GM18511 (cell line): ENCODE measurements around the gene VEGFC.

Experiments
- ATAC-seq: cut with Tn5 transposase; IDR thresholded peaks from one replicate; pipeline ENCODE4 v1.9.1; 2021; ENCODE audit warnings: mild to moderate bottlenecking, moderate library complexity; ENCODE audit not compliant: unreplicated experiment

Gene VEGFC

DNA sequence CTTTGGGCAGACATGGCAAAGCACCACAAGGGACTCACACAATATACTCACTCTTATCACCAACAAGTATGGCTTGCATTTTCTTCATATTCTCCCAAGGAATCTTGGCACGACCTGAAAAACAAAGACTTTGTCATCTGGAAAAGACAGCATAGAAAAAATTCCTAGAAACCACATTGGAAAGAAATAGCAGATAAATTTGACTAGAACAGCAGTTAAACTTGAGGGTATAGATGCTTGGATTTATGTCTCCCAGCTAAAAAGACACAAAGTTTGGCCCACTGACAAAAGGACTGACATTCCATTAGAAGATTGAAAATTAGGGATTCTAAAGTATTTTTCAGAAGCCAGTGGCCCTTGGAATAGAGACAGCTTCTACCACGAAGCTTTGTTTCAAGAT, 6.9 kb upstream of the VEGFC start:
- no peak for ATAC-seq

DNA sequence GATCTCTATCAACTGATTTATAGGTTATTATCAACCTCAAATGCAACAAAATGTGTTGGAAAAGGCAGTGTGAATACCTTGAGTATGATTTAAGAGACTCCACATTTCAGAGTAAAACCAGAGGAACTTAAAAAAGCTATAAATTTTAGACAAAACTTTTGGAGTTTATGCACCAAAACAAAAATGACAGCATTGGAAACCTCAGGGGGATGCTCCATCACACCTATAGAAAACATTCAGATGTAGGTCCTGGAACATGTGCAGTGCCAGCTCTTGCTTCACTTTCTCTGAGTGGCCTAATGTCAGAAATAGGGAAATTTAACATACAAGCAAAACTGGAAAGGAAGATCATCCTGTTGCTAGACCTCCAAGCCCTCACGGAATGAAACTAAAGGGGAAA, 5.8 kb upstream of the VEGFC start:
- ATAC-seq = no peak

DNA sequence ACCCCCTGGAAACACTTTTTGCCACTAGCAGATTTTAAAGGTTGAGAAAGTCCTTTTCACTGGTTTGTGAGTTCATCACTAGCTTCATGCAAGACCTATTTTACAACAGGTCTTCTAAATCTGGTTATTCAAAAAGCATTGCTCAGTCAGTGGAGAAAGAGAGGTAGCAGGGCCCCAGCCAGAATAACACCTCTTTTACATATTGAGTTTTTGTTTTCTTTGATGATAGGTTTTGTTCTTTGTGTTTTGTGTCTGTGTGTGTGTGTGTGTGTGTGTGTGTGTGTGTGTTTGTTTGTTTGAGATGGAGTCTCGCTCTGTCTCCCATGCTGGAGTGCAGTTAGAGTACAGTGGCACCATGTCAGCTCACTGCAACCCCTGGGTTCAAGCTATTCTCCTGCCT, 2.7 kb upstream of the VEGFC start:
- no peak for ATAC-seq

DNA sequence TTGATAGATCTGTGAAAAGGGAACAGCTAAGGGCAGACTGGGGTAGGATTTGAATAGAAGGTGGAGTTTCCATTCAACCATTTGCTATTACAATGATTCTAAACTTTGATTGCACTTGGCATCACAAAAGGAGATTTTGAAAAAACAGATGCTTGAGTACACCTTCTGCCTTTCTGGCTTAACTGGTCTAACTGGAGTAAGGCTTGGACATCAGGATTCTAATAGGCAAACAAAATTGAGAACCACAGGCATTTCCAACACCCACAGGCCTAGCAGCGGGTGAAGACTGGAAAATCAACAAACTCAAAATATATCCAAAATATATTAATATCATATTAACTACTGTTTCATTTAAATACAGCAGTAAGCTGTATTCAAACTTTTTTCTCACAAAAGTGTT, 1.9 kb upstream of the VEGFC start:
- ATAC-seq = no peak

DNA sequence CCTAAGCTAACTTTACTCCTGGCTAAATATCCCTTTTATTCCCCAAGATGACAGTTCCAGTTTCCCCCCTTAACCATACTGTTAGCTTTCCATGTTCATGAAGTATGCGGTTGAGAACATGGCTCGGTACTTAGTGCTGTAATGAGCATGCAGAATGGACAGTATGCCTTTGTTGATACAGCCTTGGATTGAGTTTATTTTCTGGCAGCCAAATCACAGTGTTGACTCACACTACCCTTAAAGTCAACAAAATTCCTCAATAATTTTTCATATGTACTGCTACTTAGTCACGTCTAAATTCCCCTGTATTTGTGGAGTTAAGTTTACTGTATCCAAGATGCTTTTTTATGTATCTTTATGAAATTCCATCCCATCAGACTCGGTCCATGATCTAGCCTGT, 1.4 kb upstream of the VEGFC start:
- ATAC-seq = no peak

DNA sequence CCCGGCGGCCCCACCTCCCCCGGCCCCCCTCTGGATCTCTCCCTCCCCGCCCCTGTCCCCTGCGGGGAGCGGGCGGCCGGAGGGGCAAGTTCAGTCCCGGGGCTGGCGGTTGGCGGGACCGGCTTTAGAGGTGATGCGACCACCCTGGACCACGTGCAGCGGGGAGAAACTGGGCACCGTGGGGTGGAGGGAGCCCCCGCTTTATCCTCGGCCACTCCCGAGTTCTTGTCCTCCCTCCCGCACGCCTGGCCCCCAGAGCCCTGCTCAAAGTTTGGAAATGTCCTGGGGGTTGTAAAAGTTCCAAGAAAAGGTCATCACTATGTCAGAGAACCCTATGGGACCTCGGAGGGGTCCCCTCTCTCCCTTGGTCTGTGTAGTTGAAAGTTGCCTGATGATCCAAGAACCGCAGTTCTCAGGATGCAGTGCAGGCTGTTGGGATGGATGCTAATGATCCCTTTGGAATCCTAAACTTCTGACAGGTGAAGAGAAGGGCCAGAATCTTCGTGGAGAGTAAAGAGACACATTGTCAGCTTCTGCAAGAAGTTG, 411 bp upstream of the VEGFC start:
- no peak for ATAC-seq

DNA sequence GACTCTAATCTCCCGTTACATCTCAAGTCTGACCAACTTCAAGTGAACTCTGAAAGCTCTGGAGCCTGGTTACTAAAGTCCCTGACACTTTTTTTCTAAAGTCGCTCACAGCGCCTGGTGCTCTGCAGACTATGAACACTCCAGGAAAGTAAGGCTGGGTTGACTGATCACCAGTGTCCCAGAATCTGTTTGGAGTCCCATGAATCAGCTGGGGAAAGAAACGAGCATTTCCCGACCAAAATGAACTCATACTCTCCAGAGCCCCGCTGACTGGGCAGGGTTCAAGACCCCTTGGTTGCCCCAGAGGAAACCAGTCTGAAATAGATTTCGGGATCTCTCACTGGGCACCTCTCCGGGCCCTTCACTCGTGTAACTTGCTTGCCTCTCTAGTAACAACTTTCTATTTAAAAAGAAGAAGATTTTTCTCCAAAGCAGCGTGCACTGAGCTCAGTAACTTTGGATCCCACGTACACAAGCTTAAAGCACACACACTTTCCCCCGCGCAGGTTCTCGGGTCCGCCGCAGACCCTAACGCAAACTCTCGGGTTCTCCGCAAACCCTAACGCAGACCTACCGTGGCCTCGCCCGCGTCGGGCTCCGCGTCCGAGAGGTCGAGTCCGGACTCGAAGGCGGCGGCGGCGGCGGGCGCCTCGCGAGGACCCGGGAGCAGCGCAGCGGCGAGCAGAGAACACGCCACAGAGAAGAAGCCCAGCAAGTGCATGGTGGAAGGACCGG, 964 bp downstream of the VEGFC start:
- peak; percentile 36 for ATAC-seq

DNA sequence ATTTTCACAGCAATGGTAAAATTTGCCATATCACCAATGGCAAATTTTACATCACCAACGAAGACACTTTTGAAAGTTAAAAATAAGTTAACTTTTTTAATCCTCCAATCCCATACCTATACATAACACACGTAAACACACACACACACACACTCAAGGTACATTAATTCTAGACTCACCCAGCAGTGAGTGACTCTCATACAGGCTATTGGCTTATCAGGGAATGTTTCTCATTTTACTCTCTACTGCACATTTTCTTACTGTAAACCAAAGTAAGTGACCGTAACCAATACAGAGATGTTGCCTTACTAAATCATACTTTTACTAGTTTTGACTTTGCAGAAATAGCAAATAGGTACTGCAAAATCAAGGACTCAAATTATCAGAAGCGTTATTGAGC, 2.3 kb downstream of the VEGFC start:
- no peak for ATAC-seq

DNA sequence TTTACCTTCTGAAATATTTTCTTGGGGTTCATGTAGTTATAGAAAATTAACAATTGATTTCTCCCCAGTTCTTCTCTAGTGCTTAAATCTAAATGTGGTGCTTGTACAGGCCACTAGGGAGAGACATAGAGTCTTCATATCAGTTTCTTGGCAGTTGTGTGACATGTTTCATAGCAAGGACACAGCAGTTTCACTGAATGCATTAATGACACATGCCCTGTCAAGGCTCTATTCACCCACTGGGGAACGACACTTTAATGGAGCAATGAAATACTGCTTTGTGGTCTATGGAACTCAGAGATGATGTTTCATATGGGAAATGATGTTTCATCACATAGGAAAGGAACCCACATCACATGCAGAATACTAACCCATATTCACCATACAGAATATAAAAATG, 2.8 kb downstream of the VEGFC start:
- peak; percentile 56 for ATAC-seq

DNA sequence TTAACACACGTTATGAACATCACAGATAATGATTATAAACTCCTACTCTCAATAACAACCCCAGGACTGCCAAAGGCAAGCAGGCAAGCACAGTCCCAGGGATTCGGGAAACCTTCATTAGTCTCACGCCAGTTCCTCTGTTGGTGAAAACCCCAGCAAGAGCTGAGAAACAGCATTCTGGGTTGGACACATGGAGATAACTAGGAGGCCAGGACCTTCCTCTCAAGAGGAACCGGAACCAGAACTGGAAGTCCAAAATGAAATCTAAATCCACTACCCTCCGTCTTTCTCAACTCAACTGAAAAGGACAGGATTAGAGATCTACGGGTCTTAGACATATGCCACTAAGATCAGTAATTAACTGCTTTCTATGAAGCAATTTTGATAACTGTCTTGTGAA, 3.8 kb downstream of the VEGFC start:
- no peak for ATAC-seq

DNA sequence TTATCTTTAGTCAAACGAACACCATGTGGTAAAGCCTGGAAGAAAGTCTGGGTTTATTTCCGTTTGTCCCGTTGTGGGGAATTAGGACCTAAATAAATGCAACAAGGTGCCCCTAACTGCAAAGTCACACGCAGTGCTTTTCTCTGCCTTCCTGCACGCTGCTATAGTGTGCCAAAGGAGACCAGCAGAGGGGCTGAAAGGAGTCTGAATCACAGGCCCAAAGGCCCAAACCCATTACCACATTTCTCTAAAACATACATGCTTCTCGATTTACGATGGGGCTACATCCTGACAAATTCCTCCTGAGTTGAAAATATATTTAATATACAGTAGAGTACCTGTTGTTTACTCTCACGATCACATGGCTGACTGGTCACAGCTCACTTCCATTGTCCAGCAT, 4.5 kb downstream of the VEGFC start:
- ATAC-seq = no peak

DNA sequence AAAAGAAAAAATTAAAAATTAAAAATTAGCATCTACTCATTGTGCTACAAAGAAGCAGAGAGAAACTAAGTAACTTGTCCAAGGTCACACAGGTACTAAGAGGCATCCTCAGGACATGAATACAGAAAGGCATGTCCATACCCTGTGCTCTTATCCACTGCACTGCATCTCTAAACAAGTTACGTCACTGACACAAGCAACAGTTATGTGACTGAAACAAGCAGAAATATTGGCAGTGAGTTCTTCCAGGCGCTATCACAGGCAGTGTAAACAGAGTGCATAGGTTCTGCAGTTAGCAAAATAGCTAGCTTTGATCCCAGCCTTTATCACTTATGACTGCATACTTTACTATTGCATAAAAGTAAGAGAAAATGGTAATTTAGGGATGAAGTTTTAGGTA, 7.9 kb downstream of the VEGFC start:
- no peak for ATAC-seq

DNA sequence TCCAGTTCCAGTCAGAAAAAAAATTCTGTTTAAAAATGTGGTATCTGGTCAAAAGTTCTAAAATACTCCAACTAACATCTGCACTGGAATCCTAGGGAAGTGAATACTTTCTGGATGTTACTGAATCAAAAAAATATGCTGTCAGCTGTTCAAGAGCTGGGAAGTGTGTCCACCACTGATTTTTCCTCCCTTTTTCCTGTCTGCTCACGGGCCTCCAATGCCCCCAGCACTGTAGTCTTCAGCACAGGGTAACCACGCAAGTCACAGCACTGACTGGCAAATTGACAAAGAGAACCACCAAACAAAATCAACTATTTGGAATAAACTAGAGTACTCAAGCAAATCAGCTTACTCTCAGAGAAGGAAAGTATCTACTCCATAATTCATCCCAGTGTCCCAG, 9.9 kb downstream of the VEGFC start:
- no peak for ATAC-seq

DNA sequence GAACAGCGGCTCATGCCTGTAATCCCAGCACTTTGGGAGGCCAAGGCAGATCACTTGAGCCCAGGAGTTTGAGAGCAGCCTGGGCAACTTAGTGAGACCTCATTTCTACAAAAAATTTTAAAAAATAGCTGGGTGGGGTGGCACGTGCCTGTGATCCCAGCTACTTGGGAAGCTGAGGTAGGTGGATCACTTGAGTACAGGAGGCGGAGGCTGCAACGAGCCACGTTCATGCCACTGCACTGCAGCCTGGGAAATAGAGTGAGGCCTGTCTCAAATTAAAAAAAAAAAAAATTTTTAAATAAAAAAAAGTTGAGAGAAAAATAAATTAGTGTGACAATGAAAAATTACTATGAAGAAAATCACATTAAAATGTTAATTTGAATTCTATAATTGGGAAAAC, 10.5 kb downstream of the VEGFC start:
- ATAC-seq = no peak

DNA sequence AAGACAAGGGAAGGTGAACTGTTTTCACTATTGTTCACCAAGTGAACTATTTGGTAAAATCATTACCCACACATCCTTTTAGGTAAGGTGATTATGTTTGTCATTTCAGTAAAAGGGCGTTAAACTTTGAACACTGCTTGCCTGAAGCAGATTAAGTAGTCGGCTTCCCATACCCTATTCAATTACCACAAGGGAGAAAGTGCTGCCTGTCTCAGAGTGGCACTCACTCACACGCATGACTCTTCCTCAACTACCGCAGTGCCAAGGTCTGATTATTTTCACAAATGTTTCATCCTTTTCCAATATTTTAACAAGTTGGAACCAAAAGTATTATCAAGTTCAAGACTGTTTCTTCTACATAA, 11.0 kb downstream of the VEGFC start:
- no peak for ATAC-seq

DNA sequence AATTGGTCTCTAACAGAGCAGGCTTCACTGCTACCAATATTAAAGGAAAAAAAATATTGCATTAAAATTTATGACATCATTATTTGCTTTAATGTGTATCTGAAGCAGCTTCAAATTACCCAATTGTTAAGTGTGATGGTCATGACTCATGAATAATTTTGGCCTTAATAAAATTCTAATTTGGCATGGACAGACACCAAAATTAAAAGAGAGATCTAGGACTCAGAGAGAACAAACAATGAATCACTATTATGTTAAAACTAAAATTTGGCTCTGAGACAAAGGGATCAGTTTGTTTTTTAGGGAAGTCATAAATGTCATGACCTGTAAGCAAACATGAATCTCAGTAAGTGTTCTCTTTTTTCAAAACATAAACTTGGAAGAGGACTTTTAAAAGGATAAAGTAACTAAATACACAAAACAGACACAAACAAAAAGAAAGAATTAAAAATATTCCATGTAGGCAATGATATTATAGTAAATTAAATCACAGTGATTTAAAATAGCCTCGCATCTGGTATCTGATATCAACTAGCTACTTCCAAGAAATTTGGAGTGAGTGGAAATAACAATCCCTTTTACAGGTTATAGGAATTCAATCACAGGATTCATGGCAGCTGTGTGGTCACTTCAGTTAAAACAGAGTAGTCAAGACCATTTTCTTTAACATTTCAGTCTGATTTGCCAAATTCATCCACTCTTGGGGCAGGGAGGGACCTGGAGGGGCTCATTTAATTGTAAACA, 11.6 kb downstream of the VEGFC start:
- ATAC-seq = no peak

DNA sequence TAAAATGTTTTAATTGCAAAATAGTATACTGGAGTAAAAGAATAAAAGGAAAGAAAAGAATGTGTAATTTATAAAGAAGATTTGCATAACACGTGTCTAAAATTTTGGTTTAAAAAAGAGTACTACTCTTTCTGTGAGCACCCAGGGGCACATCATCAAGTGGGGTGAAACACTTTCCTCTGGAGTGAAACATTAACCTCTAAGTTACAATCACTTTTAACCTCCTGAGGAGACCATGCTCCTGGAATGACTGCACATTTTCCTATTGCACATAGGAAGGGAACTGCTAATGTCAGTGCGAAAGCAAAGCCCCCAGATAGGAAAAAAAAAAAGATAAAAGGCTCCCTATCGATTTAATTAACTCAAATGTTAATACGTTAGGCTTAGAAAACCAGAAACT, 13.3 kb downstream of the VEGFC start:
- no peak for ATAC-seq

DNA sequence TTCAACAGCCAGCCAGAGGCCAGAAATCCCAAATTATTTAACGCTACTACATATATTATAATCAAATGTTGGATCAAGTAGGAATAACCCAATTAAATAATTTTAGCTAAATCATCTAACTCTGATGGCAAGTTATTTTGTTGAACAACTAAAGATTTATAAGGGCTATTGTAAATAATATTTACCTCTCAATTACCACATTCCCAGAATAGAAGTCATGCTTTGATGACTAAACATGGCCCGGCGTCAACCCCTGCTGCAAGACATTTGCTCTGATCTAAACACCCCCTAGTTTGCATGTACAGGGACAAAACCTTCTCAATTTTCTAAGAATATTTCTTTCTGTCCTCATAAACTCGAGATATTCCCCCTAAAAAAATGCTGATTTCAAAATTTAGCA, 14.2 kb downstream of the VEGFC start:
- no peak for ATAC-seq

DNA sequence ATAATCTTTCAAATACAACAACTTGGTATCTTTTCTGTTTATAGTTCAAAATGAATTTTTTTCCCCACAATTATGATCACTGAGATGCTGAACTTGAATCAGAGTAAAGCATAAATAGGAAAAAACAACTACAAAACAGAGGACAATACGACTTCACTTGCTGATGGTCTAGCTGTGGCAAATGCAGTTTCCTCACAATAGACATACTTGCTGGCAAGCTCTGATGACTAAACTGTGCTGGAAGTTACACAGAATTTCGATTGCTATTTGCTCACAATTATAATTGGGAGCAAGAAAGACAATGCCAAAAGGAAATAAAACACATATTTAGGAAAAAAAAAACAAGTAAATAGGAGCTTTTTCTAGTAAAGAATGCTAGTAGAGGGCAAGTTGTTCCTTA, 14.7 kb downstream of the VEGFC start:
- no peak for ATAC-seq

DNA sequence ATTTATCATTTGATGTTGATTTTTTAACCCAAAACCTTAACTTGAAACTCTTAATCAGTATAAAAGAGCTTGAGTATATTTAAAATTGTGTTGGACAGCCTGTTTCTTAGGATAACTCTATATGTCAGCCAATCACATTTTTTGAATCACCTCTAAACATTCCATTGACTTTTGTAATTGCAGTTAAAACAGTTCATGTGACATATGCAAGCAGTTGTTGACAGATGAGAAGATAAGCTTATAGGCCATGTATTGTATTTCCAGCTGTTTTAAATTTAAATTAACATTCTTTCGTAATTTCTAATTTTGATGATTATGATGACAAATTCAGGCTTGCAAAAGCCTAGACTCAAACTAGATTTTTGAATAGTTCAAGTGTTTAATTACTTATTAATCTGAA, 17.4 kb downstream of the VEGFC start:
- ATAC-seq = no peak

DNA sequence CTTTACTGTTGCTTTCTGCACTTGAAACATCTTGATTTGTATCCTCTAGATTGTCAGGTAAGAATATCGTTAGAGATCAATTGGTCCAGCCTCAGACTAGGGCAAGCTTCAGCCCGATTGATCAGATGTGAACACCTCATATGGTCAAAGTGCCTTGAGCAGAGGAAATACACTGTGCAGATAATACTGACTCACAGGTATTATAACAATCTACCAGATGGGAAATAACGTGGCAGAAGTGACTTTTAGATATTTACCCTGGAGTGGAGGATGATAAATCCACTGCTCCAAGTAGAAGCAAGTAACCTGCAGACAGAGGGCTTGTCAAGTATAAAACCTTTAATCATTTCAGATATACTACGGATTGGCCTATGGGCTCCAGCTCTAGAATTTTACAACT, 17.9 kb downstream of the VEGFC start:
- ATAC-seq = no peak

DNA sequence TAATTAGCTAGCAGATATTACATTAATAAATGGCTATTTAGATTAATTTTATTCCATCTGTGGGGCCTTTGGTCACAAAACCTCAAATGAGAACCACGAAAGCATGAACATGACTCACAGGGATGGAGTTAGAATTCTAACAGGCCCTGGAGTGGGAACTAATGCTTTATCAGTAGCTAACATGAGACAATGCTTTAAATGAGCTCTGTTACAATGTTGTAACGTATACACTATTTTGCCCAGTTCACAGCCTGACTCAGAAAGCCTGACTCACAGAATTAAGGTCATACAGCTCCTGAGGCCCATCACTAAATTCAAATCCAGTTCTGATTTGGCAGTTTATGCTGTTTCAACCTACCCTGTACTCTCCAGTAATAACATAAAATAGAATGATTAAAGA, 23.2 kb downstream of the VEGFC start:
- ATAC-seq = no peak

DNA sequence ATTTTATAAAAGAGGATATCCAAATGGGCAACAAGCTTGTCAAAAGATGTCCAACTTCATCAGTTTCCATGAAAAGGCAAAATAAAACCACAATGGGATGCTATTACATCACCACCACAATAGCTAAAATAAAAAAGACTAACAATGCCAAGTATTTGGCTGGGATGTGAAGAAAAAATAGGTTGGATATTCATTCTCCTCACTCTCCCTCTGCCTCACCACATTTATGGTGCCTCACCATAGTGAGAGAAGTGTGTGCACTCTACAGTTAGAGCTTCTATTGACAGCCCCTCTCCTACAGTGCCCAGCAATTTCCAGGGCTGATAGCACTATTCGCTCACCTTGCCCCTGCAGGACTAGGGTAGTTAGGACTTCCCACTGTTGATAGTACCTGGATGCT, 25.5 kb downstream of the VEGFC start:
- no peak for ATAC-seq
